ENCODE results near the gene NUDT14. TPM values are rescaled to one million over a fixed set of nuclear protein-coding genes. Genes with fewer than 3 reads are reported as not detected.

NUDT14 gene
- total and polyA plus RNA-seq, 2 of the 4 experiments (the other 2 are of a cell fraction) = 5.6 to 9.3 TPM

DNA sequence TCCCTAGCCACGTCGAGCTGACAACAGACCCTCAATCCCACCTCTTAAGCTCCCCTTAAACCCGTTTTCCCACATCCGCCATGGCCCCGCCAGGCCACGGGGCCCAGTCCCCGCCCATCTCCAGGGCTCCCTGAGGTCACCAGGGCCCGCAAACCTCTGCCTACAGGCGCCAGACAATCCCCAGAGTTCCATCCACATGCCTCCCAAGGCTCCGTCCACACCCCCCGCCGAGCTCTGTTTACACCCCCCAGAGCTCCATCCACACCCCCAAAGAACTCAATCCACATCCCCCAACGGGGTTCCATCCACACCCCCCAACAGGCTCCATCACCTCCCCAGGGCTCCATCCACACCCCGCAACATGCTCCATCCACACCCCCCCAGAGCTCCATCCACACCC, 21.8 kb downstream of the NUDT14 start:
- Histone ChIP-seq H3K27ac (ENCODE audit: insufficient read depth, low read length) (no peak overlapping the region), H2BK20ac (ENCODE audit: low read depth, low read length) (no peak overlapping the region), H3K4me2 (ENCODE audit: low read depth, low read length) (no peak overlapping the region), H3K36me3 (ENCODE audit: control insufficient read depth, insufficient read depth, low read length) (no peaks in the 10 kb centered on the region), H2BK120ac (ENCODE audit: low read depth, low read length) (no peak overlapping the region), H3K23ac (ENCODE audit: low read depth, low read length) (no peak overlapping the region), H2BK5ac (ENCODE audit: low read depth, low read length, poor library complexity, severe bottlenecking) (no peak overlapping the region), H3K9ac (ENCODE audit: low read depth, low read length) (no peak overlapping the region), H2AFZ (replicated peaks; ENCODE audit: low read length, poor library complexity) (no peak overlapping the region), H3K79me1 (ENCODE audit: low read depth in 1 of 2, low read length in 2 of 2) (no peaks in the 10 kb centered on the region), H3K4me1 (ENCODE audit: control insufficient read depth, insufficient read depth, low read length) (no peaks in the 10 kb centered on the region), H3K56ac (ENCODE audit: extremely low read depth, insufficient read depth, low read length) (no peak overlapping the region), H4K8ac (ENCODE audit: low read depth in 2 of 2, low read length in 2 of 2) (no peak overlapping the region), H4K20me1 (ENCODE audit: insufficient read depth, low read length) (no peaks in the 10 kb centered on the region), H3K9me3 (ENCODE audit: control insufficient read depth, insufficient read depth, low read length) (no peaks in the 10 kb centered on the region), H2AK5ac (ENCODE audit: low read depth, low read length) (no peak overlapping the region), H4K91ac (ENCODE audit: insufficient read depth, low read depth, low read length) (no peak overlapping the region), H3K18ac (ENCODE audit: low read depth, low read length) (no peak overlapping the region), H2AK9ac (replicated peaks; ENCODE audit: low read depth, low read length, poor library complexity) (no peak overlapping the region), H3K14ac (replicated peaks; ENCODE audit: low read depth, low read length) (no peak overlapping the region), H3K4ac (ENCODE audit: low read depth, low read length) (no peak overlapping the region), H3K9me1 (ENCODE audit: insufficient read depth, low read length) (no peaks in the 10 kb centered on the region), H4K5ac (ENCODE audit: low read depth, low read length) (no peak overlapping the region), H2BK15ac (ENCODE audit: low read depth, low read length) (no peak overlapping the region), H3K27me3 (ENCODE audit: control insufficient read depth, insufficient read depth, low read length) (peaks cover 7% of the 10 kb centered on the region; the same call in 1 of the 2 replicates), H3K4me3 (ENCODE audit: insufficient read depth, low read depth, low read length) (no peak overlapping the region)
- in situ Hi-C loops (cut with MboI; ENCODE audit: low sequenced_read_pairs) (no loop called here), intact Hi-C loops (cut with micrococcal nuclease) (no loop called here), dilution Hi-C loops (cut with HindIII; ENCODE audit: low sequenced_read_pairs, unreplicated experiment) (no loop called here)
- TF ChIP-seq RFX5 (IDR thresholded peaks at IDR 0.05; ENCODE audit: low read depth, low read length) = no peak
- TF ChIP-seq CEBPB (IDR thresholded peaks at IDR 0.05; ENCODE audit: low read depth, low read length) = no peak
- TF ChIP-seq SMC3 (IDR thresholded peaks at IDR 0.05; ENCODE audit: low read depth, low read length) = no peak
- no peak for TF ChIP-seq MXI1 (IDR thresholded peaks at IDR 0.05; ENCODE audit: borderline replicate concordance, low read depth, low read length)
- TF ChIP-seq MAFK (IDR thresholded peaks at IDR 0.05; ENCODE audit: low read depth, low read length) = no peak
- TF ChIP-seq, protein P1, sequence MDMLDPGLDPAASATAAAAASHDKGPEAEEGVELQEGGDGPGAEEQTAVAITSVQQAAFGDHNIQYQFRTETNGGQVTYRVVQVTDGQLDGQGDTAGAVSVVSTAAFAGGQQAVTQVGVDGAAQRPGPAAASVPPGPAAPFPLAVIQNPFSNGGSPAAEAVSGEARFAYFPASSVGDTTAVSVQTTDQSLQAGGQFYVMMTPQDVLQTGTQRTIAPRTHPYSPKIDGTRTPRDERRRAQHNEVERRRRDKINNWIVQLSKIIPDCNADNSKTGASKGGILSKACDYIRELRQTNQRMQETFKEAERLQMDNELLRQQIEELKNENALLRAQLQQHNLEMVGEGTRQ (IDR thresholded peaks at IDR 0.05; ENCODE audit: low read depth, low read length) = no peak
- ATAC-seq (ENCODE audit: low read depth) = no peak
- WGBS, 2 experiments (ENCODE audit: extremely low coverage in 2 of 2, insufficient read length in 1 of 2) = 64% methylated on average over 6 of the region's 14 CpGs; no CpG with 5 or more reads in 1 of the 2 experiments
- DNase-seq = no peak
- ChIA-PET POLR2A (ENCODE audit: unreplicated experiment) (no interaction called here), CTCF (no interaction called here)
- BruUV-seq (replicated peaks) = no TSS peak
